ENCODE measurements around the gene SEPTIN6. TPM values are rescaled to one million over a fixed set of nuclear protein-coding genes. Genes with fewer than 3 reads are reported as not detected.

SEPTIN6 gene
- total and polyA plus RNA-seq, 2 donors: 53.1 to 223 TPM

GRCh38 chrX:119647552-119648420 lies 45.2 kb downstream of the SEPTIN6 start:
- 94% methylated on average over 17 of the region's 17 CpGs for WGBS
- Histone ChIP-seq H3K9me3 (ENCODE audit: control insufficient read depth in 2 of 2, insufficient read depth in 1 of 2, low read length in 1 of 2) (no peaks in the 10 kb centered on the region), H3K4me3 (ENCODE audit: low read length in 2 of 2) (no peak overlapping the region), H3K27ac (ENCODE audit: low read depth in 1 of 2, low read length in 1 of 2) (no peak overlapping the region), H3K27me3 (ENCODE audit: control insufficient read depth in 2 of 2, insufficient read depth in 1 of 2, low read length in 1 of 2) (no peaks in the 10 kb centered on the region), H3K4me1 (ENCODE audit: control insufficient read depth in 2 of 2, insufficient read depth in 2 of 2, low read length in 2 of 2) (no peaks in the 10 kb centered on the region), H3K36me3 (ENCODE audit: control insufficient read depth in 2 of 2, insufficient read depth in 2 of 2, low read length in 1 of 2) (peaks cover 71 to 85% of the 10 kb centered on the region in 2 donors)
- no peak for DNase-seq (ENCODE audit: low read depth in 6 of 9, low spot score in 9 of 9)

GRCh38 chrX:119647089-119647488 lies 45.9 kb downstream of the SEPTIN6 start:
- DNase-seq (ENCODE audit: low read depth in 6 of 9, low spot score in 9 of 9): no peak
- 95% methylated on average over 2 of the region's 2 CpGs for WGBS
- H3K9me3 ChIP-seq (ENCODE audit: control insufficient read depth in 2 of 2, insufficient read depth in 1 of 2, low read length in 1 of 2): no peaks in the 10 kb centered on the region
- no peak overlapping the region for H3K4me3 ChIP-seq (ENCODE audit: low read length in 2 of 2)
- H3K36me3 ChIP-seq (ENCODE audit: control insufficient read depth in 2 of 2, insufficient read depth in 2 of 2, low read length in 1 of 2): peaks cover 74 to 85% of the 10 kb centered on the region in 2 donors
- H3K27me3 ChIP-seq (ENCODE audit: control insufficient read depth in 2 of 2, insufficient read depth in 1 of 2, low read length in 1 of 2): no peaks in the 10 kb centered on the region
- H3K27ac ChIP-seq (ENCODE audit: low read depth in 1 of 2, low read length in 1 of 2): no peak overlapping the region
- no peaks in the 10 kb centered on the region for H3K4me1 ChIP-seq (ENCODE audit: control insufficient read depth in 2 of 2, insufficient read depth in 2 of 2, low read length in 2 of 2)

GRCh38 chrX:119646515-119646914 lies 46.5 kb downstream of the SEPTIN6 start:
- H3K4me3 ChIP-seq (ENCODE audit: low read length in 2 of 2): no peak overlapping the region
- H3K36me3 ChIP-seq (ENCODE audit: control insufficient read depth in 2 of 2, insufficient read depth in 2 of 2, low read length in 1 of 2): peaks cover 73 to 81% of the 10 kb centered on the region in 2 donors
- DNase-seq (ENCODE audit: low read depth in 6 of 9, low spot score in 9 of 9): no peak
- H3K27me3 ChIP-seq (ENCODE audit: control insufficient read depth in 2 of 2, insufficient read depth in 1 of 2, low read length in 1 of 2): no peaks in the 10 kb centered on the region
- H3K27ac ChIP-seq (ENCODE audit: low read depth in 1 of 2, low read length in 1 of 2): no peak overlapping the region
- H3K4me1 ChIP-seq (ENCODE audit: control insufficient read depth in 2 of 2, insufficient read depth in 2 of 2, low read length in 2 of 2): no peaks in the 10 kb centered on the region
- WGBS: 98% methylated on average over 4 of the region's 4 CpGs
- H3K9me3 ChIP-seq (ENCODE audit: control insufficient read depth in 2 of 2, insufficient read depth in 1 of 2, low read length in 1 of 2): no peaks in the 10 kb centered on the region

GRCh38 chrX:119643696-119644095 lies 49.3 kb downstream of the SEPTIN6 start:
- no peaks in the 10 kb centered on the region for H3K4me1 ChIP-seq (ENCODE audit: control insufficient read depth in 2 of 2, insufficient read depth in 2 of 2, low read length in 2 of 2)
- 98% methylated on average over 8 of the region's 8 CpGs for WGBS
- H3K36me3 ChIP-seq (ENCODE audit: control insufficient read depth in 2 of 2, insufficient read depth in 2 of 2, low read length in 1 of 2): peaks cover 74 to 85% of the 10 kb centered on the region in 2 donors
- no peak overlapping the region for H3K4me3 ChIP-seq (ENCODE audit: low read length in 2 of 2)
- H3K27me3 ChIP-seq (ENCODE audit: control insufficient read depth in 2 of 2, insufficient read depth in 1 of 2, low read length in 1 of 2): no peaks in the 10 kb centered on the region
- no peaks in the 10 kb centered on the region for H3K9me3 ChIP-seq (ENCODE audit: control insufficient read depth in 2 of 2, insufficient read depth in 1 of 2, low read length in 1 of 2)
- no peak overlapping the region for H3K27ac ChIP-seq (ENCODE audit: low read depth in 1 of 2, low read length in 1 of 2)
- no peak for DNase-seq (ENCODE audit: low read depth in 6 of 9, low spot score in 9 of 9)

Other genes with a start within 250 kb of the SEPTIN6 start
- gene SLC25A5, start 224.7 kb downstream of the SEPTIN6 start, total RNA-seq: 279 TPM
- 237 TPM for gene SLC25A5, start 224.7 kb downstream of the SEPTIN6 start, polyA plus RNA-seq
- gene STEEP1, start 127.8 kb downstream of the SEPTIN6 start, total RNA-seq: 38.8 TPM
- gene STEEP1, start 127.8 kb downstream of the SEPTIN6 start, polyA plus RNA-seq: 20.4 TPM
- 26.7 TPM for gene UBE2A, start 118.6 kb downstream of the SEPTIN6 start, total RNA-seq
- gene UBE2A, start 118.6 kb downstream of the SEPTIN6 start, polyA plus RNA-seq: 88.6 TPM
- gene NKRF, start 86.7 kb downstream of the SEPTIN6 start, total RNA-seq: 5.4 TPM
- 13.3 TPM for gene NKRF, start 86.7 kb downstream of the SEPTIN6 start, polyA plus RNA-seq
- gene SOWAHD, start 65.4 kb upstream of the SEPTIN6 start, total RNA-seq: 1.8 TPM
- 1.6 TPM for gene SOWAHD, start 65.4 kb upstream of the SEPTIN6 start, polyA plus RNA-seq
- 5,508 TPM for gene RPL39, start 98.5 kb upstream of the SEPTIN6 start, total RNA-seq
- 11,737 TPM for gene RPL39, start 98.5 kb upstream of the SEPTIN6 start, polyA plus RNA-seq
- 5.0 TPM for gene UPF3B, start 159.8 kb upstream of the SEPTIN6 start, total RNA-seq
- gene UPF3B, start 159.8 kb upstream of the SEPTIN6 start, polyA plus RNA-seq: 13.7 TPM
- 28.6 TPM for gene RNF113A, start 178.6 kb upstream of the SEPTIN6 start, total RNA-seq
- 34.3 TPM for gene RNF113A, start 178.6 kb upstream of the SEPTIN6 start, polyA plus RNA-seq
- 208 TPM for gene NDUFA1, start 178.7 kb upstream of the SEPTIN6 start, total RNA-seq
- 120 TPM for gene NDUFA1, start 178.7 kb upstream of the SEPTIN6 start, polyA plus RNA-seq
- 0.09 TPM for gene AKAP14, start 202.7 kb upstream of the SEPTIN6 start, total RNA-seq
- 0.34 TPM for gene AKAP14, start 202.7 kb upstream of the SEPTIN6 start, polyA plus RNA-seq

All from thymus (tissue), 11 donors.